Nephron (organoid): ENCODE results near the gene PHACTR1.

Experiments used
- H3K27ac Mint-ChIP-seq, 3 experiments: 2 replicates each; pipeline ENCODE4 v1.8.0; 2020; ENCODE audit warnings: mixed read lengths in 3 of 3, mild to moderate bottlenecking in 2 of 3, moderate library complexity in 1 of 3
- H3K27me3 Mint-ChIP-seq: 2 replicates; pipeline ENCODE4 v1.8.0; 2021; ENCODE audit warnings: low read depth, mild to moderate bottlenecking, moderate library complexity, mixed read lengths
- H3K36me3 Mint-ChIP-seq: 2 replicates; pipeline ENCODE4 v1.8.0; 2020; ENCODE audit warnings: low read depth, mixed read lengths
- H3K4me1 Mint-ChIP-seq: 2 replicates; pipeline ENCODE4 v1.8.0; 2020; ENCODE audit warnings: mixed read lengths
- H3K4me3 Mint-ChIP-seq, 3 experiments: 2 replicates each; pipeline ENCODE4 v1.8.0; 2020; ENCODE audit warnings: mild to moderate bottlenecking in 3 of 3, mixed read lengths in 3 of 3, moderate library complexity in 2 of 3
- H3K9me3 Mint-ChIP-seq: 2 replicates; pipeline ENCODE4 v1.8.0; 2020; ENCODE audit warnings: mixed read lengths
- CTCF ChIP-seq, 3 experiments: fragments of 200-600 bp; sonication (generic); IDR thresholded peaks; one replicate each; pipeline ENCODE4 v1.5.0; 2021; ENCODE audit warnings: antibody characterized with exemption in 3 of 3; ENCODE audit not compliant: unreplicated experiment in 3 of 3

Gene PHACTR1

GRCh38 chr6:13283331-13283730, 566.8 kb downstream of the PHACTR1 start:
- Mint-ChIP-seq H3K4me1 (peaks cover 10% of the 10 kb centered on the region), H3K9me3 (peaks cover 21% of the 10 kb centered on the region), H3K27ac (no peak overlapping the region), H3K27me3 (peaks cover 5% of the 10 kb centered on the region), H3K4me3 (no peak overlapping the region), H3K36me3 (peaks cover 42% of the 10 kb centered on the region)
- TF ChIP-seq CTCF (IDR thresholded peaks at IDR 0.05; ENCODE audit: unreplicated experiment in 3 of 3), result no peak

GRCh38 chr6:13284646-13285045, 568.1 kb downstream of the PHACTR1 start:
- Mint-ChIP-seq H3K27me3 (peaks cover 5% of the 10 kb centered on the region), H3K4me1 (no peaks in the 10 kb centered on the region), H3K4me3 (no peak overlapping the region), H3K27ac (no peak overlapping the region), H3K36me3 (peaks cover 55% of the 10 kb centered on the region), H3K9me3 (peaks cover 30% of the 10 kb centered on the region)
- no peak for TF ChIP-seq CTCF (IDR thresholded peaks at IDR 0.05; ENCODE audit: unreplicated experiment in 3 of 3)

- Mint-ChIP-seq H3K27ac (no peak overlapping the region), H3K4me1 (peaks cover 8% of the 10 kb centered on the region), H3K36me3 (peaks cover 64% of the 10 kb centered on the region), H3K9me3 (peaks cover 30% of the 10 kb centered on the region), H3K27me3 (peaks cover 5% of the 10 kb centered on the region), H3K4me3 (no peak overlapping the region)
- no peak for TF ChIP-seq CTCF (IDR thresholded peaks at IDR 0.05; ENCODE audit: unreplicated experiment in 3 of 3)
Measured at GRCh38 chr6:13285705-13286104, 569.1 kb downstream of the PHACTR1 start.

- H3K36me3 Mint-ChIP-seq, result peaks cover 64% of the 10 kb centered on the region
- no peak overlapping the region for H3K4me3 Mint-ChIP-seq
- no peak for TF ChIP-seq CTCF (IDR thresholded peaks at IDR 0.05; ENCODE audit: unreplicated experiment in 3 of 3)
- peaks cover 8% of the 10 kb centered on the region for H3K4me1 Mint-ChIP-seq
- peaks cover 5% of the 10 kb centered on the region for H3K27me3 Mint-ChIP-seq
- no peak overlapping the region for H3K27ac Mint-ChIP-seq
- H3K9me3 Mint-ChIP-seq, result peaks cover 30% of the 10 kb centered on the region
Measured at GRCh38 chr6:13286181-13286580, 569.6 kb downstream of the PHACTR1 start.

GRCh38 chr6:13287104-13287503, 570.5 kb downstream of the PHACTR1 start:
- H3K27ac Mint-ChIP-seq, result no peak overlapping the region
- H3K4me3 Mint-ChIP-seq, result no peak overlapping the region
- TF ChIP-seq CTCF (IDR thresholded peaks at IDR 0.05; ENCODE audit: unreplicated experiment in 3 of 3), result no peak
- peaks cover 8% of the 10 kb centered on the region for H3K4me1 Mint-ChIP-seq
- peaks cover 30% of the 10 kb centered on the region for H3K9me3 Mint-ChIP-seq
- peaks cover 66% of the 10 kb centered on the region for H3K36me3 Mint-ChIP-seq
- peaks cover under 1% of the 10 kb centered on the region for H3K27me3 Mint-ChIP-seq

- H3K27ac Mint-ChIP-seq, result no peak overlapping the region
- H3K27me3 Mint-ChIP-seq, result no peaks in the 10 kb centered on the region
- peaks cover 74% of the 10 kb centered on the region for H3K36me3 Mint-ChIP-seq
- H3K9me3 Mint-ChIP-seq, result peaks cover 26% of the 10 kb centered on the region
- peaks cover 8% of the 10 kb centered on the region for H3K4me1 Mint-ChIP-seq
- TF ChIP-seq CTCF (IDR thresholded peaks at IDR 0.05; ENCODE audit: unreplicated experiment in 3 of 3), result no peak
- H3K4me3 Mint-ChIP-seq, result no peak overlapping the region
Measured at GRCh38 chr6:13288481-13288880, 571.9 kb downstream of the PHACTR1 start.
